H1 (cell line): ENCODE results near the gene NEK11. TPM values are rescaled to one million over a fixed set of nuclear protein-coding genes. Genes with fewer than 3 reads are reported as not detected.

Experiments used
- CTCF ChIA-PET: fragments of 300-600 bp; sonication (Branson Sonifier 250); formaldehyde crosslinking; loops from one replicate; lab custom pipeline; 2021; ENCODE audit not compliant: partially characterized antibody; lab: Charles Lee
- POLR2A ChIA-PET: fragments of 300-600 bp; sonication (Branson Sonifier 250); formaldehyde crosslinking; loops from one replicate; lab custom pipeline; 2021; ENCODE audit warnings: inconsistent platforms; ENCODE audit not compliant: partially characterized antibody; lab: Charles Lee
- DNase-seq, 2 experiments: peaks; one replicate each; pipeline versions ENCODE4 v3.0.0 to v3.0.0-alpha.2; 2010 to 2022; ENCODE audit warnings: low spot score in 2 of 2, low read depth in 1 of 2, mixed read lengths in 1 of 2
- FAIRE-seq: peaks from 2 replicates; lab custom pipeline; 2011; peaks lifted over from hg19 to GRCh38; lab: Jason Lieb, UNC
- H2AFZ ChIP-seq: 2 replicates; pipeline ENCODE4 v1.8.1; 2012; ENCODE audit warnings: low read length, inconsistent platforms
- H2AK5ac ChIP-seq: 2 replicates; pipeline ENCODE4 v1.6.1; 2013; ENCODE audit warnings: low read depth, low read length
- H2BK120ac ChIP-seq: replicated peaks from 2 replicates; pipeline ENCODE3; 2013; ENCODE audit warnings: low read depth, low read length, inconsistent platforms
- H2BK12ac ChIP-seq: 2 replicates; pipeline ENCODE4 v1.6.1; 2013; ENCODE audit warnings: low read depth, low read length
- H2BK15ac ChIP-seq: 2 replicates; pipeline ENCODE4 v1.6.1; 2013; ENCODE audit warnings: low read length
- H2BK20ac ChIP-seq: 2 replicates; pipeline ENCODE4 v1.6.1; 2013; ENCODE audit warnings: low read length
- H2BK5ac ChIP-seq: 2 replicates; pipeline ENCODE4 v1.6.1; 2013; ENCODE audit warnings: low read depth, low read length
- H3K14ac ChIP-seq: 2 replicates; pipeline ENCODE4 v1.6.1; 2013; ENCODE audit warnings: inconsistent platforms; ENCODE audit not compliant: insufficient read length
- H3K18ac ChIP-seq: 2 replicates; pipeline ENCODE4 v1.6.1; 2013; ENCODE audit warnings: low read length; ENCODE audit errors: extremely low read depth
- H3K23ac ChIP-seq: 2 replicates; pipeline ENCODE4 v1.6.1; 2013; ENCODE audit warnings: inconsistent platforms; ENCODE audit not compliant: insufficient read length
- H3K23me2 ChIP-seq: 2 replicates; pipeline ENCODE4 v1.6.1; 2013; ENCODE audit warnings: low read depth, low read length
- H3K27ac ChIP-seq: 2 replicates; pipeline ENCODE4 v1.6.1; 2011; ENCODE audit warnings: low read depth, low read length, inconsistent platforms
- H3K27me3 ChIP-seq, 4 experiments: replicated peaks in 1 of 4; 1 replicate in 1 of 4; 2 replicates in 3 of 4; pipeline versions ENCODE4 v1.6.1 to v1.8.1; 2011 to 2013; ENCODE audit warnings: low read length in 3 of 4, mild to moderate bottlenecking in 3 of 4, inconsistent platforms in 2 of 4, mixed read lengths in 2 of 4, moderate library complexity in 1 of 4; ENCODE audit not compliant: control insufficient read depth in 3 of 4, insufficient read depth in 3 of 4; ENCODE audit errors: extremely low read depth in 1 of 4
- H3K36me3 ChIP-seq, 4 experiments: 2 replicates each; pipeline versions ENCODE4 v1.6.1 to v1.8.1; 2011 to 2013; ENCODE audit warnings: mild to moderate bottlenecking in 4 of 4, low read length in 3 of 4, moderate library complexity in 2 of 4, control low read depth in 1 of 4, inconsistent platforms in 1 of 4; ENCODE audit not compliant: insufficient read depth in 4 of 4, control insufficient read depth in 2 of 4
- H3K4ac ChIP-seq: replicated peaks from 2 replicates; pipeline ENCODE3; 2013; ENCODE audit warnings: low read length, low read depth, mixed read lengths, inconsistent platforms; ENCODE audit not compliant: insufficient read length
- H3K4me1 ChIP-seq, 4 experiments: replicated peaks in 1 of 4; 1 replicate in 1 of 4; 2 replicates in 3 of 4; pipeline versions ENCODE4 v1.6.1 to v1.8.1; 2011 to 2013; ENCODE audit warnings: low read length in 3 of 4, inconsistent platforms in 2 of 4, mixed read lengths in 1 of 4; ENCODE audit not compliant: insufficient read depth in 4 of 4, control insufficient read depth in 3 of 4
- H3K4me2 ChIP-seq, 2 experiments: 2 replicates each; pipeline versions ENCODE4 v1.6.1 to v1.8.1; 2011 to 2013; ENCODE audit warnings: low read depth in 2 of 2, low read length in 2 of 2, control low read depth in 1 of 2, inconsistent platforms in 1 of 2, mild to moderate bottlenecking in 1 of 2; ENCODE audit not compliant: insufficient read depth in 1 of 2
- H3K4me3 ChIP-seq, 4 experiments: fragments of 200-600, 300-600 bp in 1 of 4; sonication (generic), shearing (Covaris generic), sonication (Bioruptor Twin) in 1 of 4; 2 replicates each; pipeline versions ENCODE4 v1.5.1 to v1.8.1; 2011 to 2016; ENCODE audit warnings: low read length in 4 of 4, low read depth in 3 of 4, control low read depth in 2 of 4, inconsistent platforms in 2 of 4, mild to moderate bottlenecking in 2 of 4, mixed read lengths in 1 of 4, moderate library complexity in 1 of 4; ENCODE audit not compliant: insufficient read depth in 2 of 4; ENCODE audit errors: extremely low read depth in 1 of 4
- H3K56ac ChIP-seq: replicated peaks from 2 replicates; pipeline ENCODE3; 2013; ENCODE audit warnings: low read depth, mild to moderate bottlenecking, mixed read lengths, low read length, inconsistent platforms; ENCODE audit not compliant: insufficient read length
- H3K79me1 ChIP-seq: 2 replicates; pipeline ENCODE4 v1.6.1; 2013; ENCODE audit warnings: low read depth, low read length, control low read depth
- H3K79me2 ChIP-seq, 2 experiments: 2 replicates each; pipeline versions ENCODE4 v1.6.1 to v1.8.1; 2012 to 2013; ENCODE audit warnings: low read length in 2 of 2, mild to moderate bottlenecking in 2 of 2, inconsistent platforms in 1 of 2; ENCODE audit not compliant: insufficient read depth in 2 of 2, control insufficient read depth in 1 of 2
- H3K9ac ChIP-seq, 4 experiments: replicated peaks in 1 of 4; 1 replicate in 1 of 4; 2 replicates in 3 of 4; pipeline versions ENCODE4 v1.6.1 to v1.8.1; 2011 to 2013; ENCODE audit warnings: low read depth in 3 of 4, low read length in 3 of 4, control low read depth in 2 of 4, mild to moderate bottlenecking in 2 of 4, moderate library complexity in 2 of 4, inconsistent platforms in 1 of 4; ENCODE audit errors: extremely low read depth in 1 of 4
- H3K9me3 ChIP-seq, 2 experiments: 2 replicates each; pipeline versions ENCODE4 v1.6.1 to v1.8.1; 2012 to 2013; ENCODE audit warnings: mild to moderate bottlenecking in 2 of 2, moderate library complexity in 2 of 2, control low read depth in 1 of 2, inconsistent platforms in 1 of 2, low read depth in 1 of 2, low read length in 1 of 2, mixed read lengths in 1 of 2; ENCODE audit not compliant: insufficient read depth in 2 of 2
- H4K20me1 ChIP-seq, 2 experiments: replicated peaks in 1 of 2; 2 replicates each; pipeline versions ENCODE3 to v1.8.1; 2011 to 2013; ENCODE audit warnings: inconsistent platforms in 2 of 2, low read length in 2 of 2, mild to moderate bottlenecking in 1 of 2; ENCODE audit not compliant: insufficient read depth in 2 of 2, control insufficient read depth in 1 of 2
- H4K5ac ChIP-seq: 2 replicates; pipeline ENCODE4 v1.6.1; 2013; ENCODE audit warnings: low read length, low read depth, mixed read lengths, inconsistent platforms; ENCODE audit not compliant: insufficient read length
- H4K8ac ChIP-seq: 2 replicates; pipeline ENCODE4 v1.8.0; 2013; ENCODE audit warnings: mild to moderate bottlenecking, moderate library complexity, low read length, inconsistent platforms; ENCODE audit not compliant: insufficient read depth; ENCODE audit errors: extremely low read depth
- H4K91ac ChIP-seq: replicated peaks from 2 replicates; pipeline ENCODE3; 2013; ENCODE audit warnings: low read length, mixed read lengths, inconsistent platforms; ENCODE audit not compliant: insufficient read length
- ASH2L ChIP-seq: fragments of 200-600, 300-600 bp; sonication (generic); IDR thresholded peaks from one replicate; pipeline ENCODE4 v1.7.1; 2017; ENCODE audit warnings: low read length
- EP300 ChIP-seq, 2 experiments: IDR thresholded peaks; 1 replicate in 1 of 2; 2 replicates in 1 of 2; pipeline ENCODE4 v1.6.1; 2011 to 2012; ENCODE audit warnings: low read depth in 2 of 2, low read length in 2 of 2, mild to moderate bottlenecking in 2 of 2, borderline replicate concordance in 1 of 2, inconsistent platforms in 1 of 2, moderate library complexity in 1 of 2
- JUND ChIP-seq: IDR thresholded peaks from 2 replicates; pipeline ENCODE4 v1.6.1; 2011; ENCODE audit warnings: mild to moderate bottlenecking, improper control_type of control experiment, low read length
- PHF8 ChIP-seq: fragments of 200-600 bp; sonication (generic); conservative IDR thresholded peaks from 2 replicates; pipeline ENCODE4 v1.7.1; 2012; ENCODE audit warnings: low read depth, mild to moderate bottlenecking, inconsistent platforms, low read length, moderate library complexity
- RAD21 ChIP-seq, 2 experiments: IDR thresholded peaks in 1 of 2; conservative IDR thresholded peaks in 1 of 2; 2 replicates each; pipeline ENCODE4 v1.6.1; 2011; ENCODE audit warnings: low read depth in 2 of 2, low read length in 2 of 2, improper control_type of control experiment in 1 of 2, inconsistent platforms in 1 of 2, mild to moderate bottlenecking in 1 of 2, moderate library complexity in 1 of 2
- RXRA ChIP-seq: IDR thresholded peaks from 2 replicates; pipeline ENCODE4 v1.6.1; 2011; ENCODE audit warnings: low read depth, mild to moderate bottlenecking, low read length, moderate library complexity; ENCODE audit not compliant: insufficient read depth
- SIRT6 ChIP-seq: IDR thresholded peaks from one replicate; pipeline ENCODE4 v1.7.1; 2012; ENCODE audit warnings: low read length, inconsistent platforms
- SRF ChIP-seq: IDR thresholded peaks from 2 replicates; pipeline ENCODE4 v1.6.1; 2011; ENCODE audit warnings: mild to moderate bottlenecking, low read depth, low read length, moderate library complexity
- ZNF274 ChIP-seq: IDR thresholded peaks from 2 replicates; pipeline ENCODE4 v1.7.0; 2012; ENCODE audit warnings: low read length, borderline replicate concordance; ENCODE audit errors: extremely low read depth
- WGBS, 2 experiments: shearing (Covaris generic) in 1 of 2; methylation state at CpG; one replicate each; pipeline versions ENCODE4 v1.1.6 to v1.1.7; 2013 to 2015; ENCODE audit warnings: low lambda C conversion rate in 2 of 2, mixed read lengths in 2 of 2, inconsistent platforms in 1 of 2, low coverage in 1 of 2, missing lambda C conversion rate in 1 of 2; ENCODE audit not compliant: insufficient replicate concordance in 2 of 2, insufficient coverage in 1 of 2, insufficient read length in 1 of 2; ENCODE audit errors: extremely low coverage in 1 of 2, missing lambda C conversion rate in 1 of 2; 5-methylcytosine and 5-hydroxymethylcytosine counted together
- polyA plus RNA-seq, 7 experiments: library from polyadenylated mRNA; depleted of rRNA in 3 of 7; stranded (reverse) in 5 of 7; unstranded in 2 of 7; fragments of >200 nt in 5 of 7; fragments of 200-250 nt in 2 of 7; gene quantifications; 1 replicate in 5 of 7; 2 replicates in 1 of 7; 4 replicates in 1 of 7; pipeline versions ENCODE4 v1.2.1 to v1.2.3, GENCODE V29; 2011 to 2013; ENCODE audit warnings: missing spikeins in 2 of 7, mixed read lengths in 2 of 7
- total RNA-seq: library from RNA; stranded (reverse); fragmentation: NEBNext Ultra II Directional; extraction: Animal tissue kit (Norgen Biotek cat#: 25700); gene quantifications from 2 replicates; pipeline ENCODE4 v1.2.1, GENCODE V29; 2021

The NEK11 gene
- total and polyA plus RNA-seq, 2 of the 8 experiments (the other 6 are each of a cell fraction or from before 2014, with no cell fraction given): 0.60 TPM; not detected in 1

- H3K27ac ChIP-seq: no peak overlapping the region
- POLR2A ChIA-PET: interaction anchor here (0.6 to 1.2 kb wide), 2 partner anchors 12 to 371 kb away, joined by 3 to 4 read pairs; no protein-coding TSS in a partner anchor
- no peaks in the 10 kb centered on the region for H3K27me3 ChIP-seq
- H3K36me3 ChIP-seq: peaks cover 0 to 27% (median 2%) of the 10 kb centered on the region in 4 experiments; a peak in 2 of 8 replicates
- no peak overlapping the region for H3K23ac ChIP-seq
- no peaks in the 10 kb centered on the region for H3K4me1 ChIP-seq
- no peak overlapping the region for H2BK20ac ChIP-seq
- H3K4me3 ChIP-seq: no peak overlapping the region
- no peak overlapping the region for H3K14ac ChIP-seq
- no peaks in the 10 kb centered on the region; a peak in 1 of 4 replicates for H3K79me2 ChIP-seq
- H2BK12ac ChIP-seq: no peak overlapping the region
- H2AFZ ChIP-seq: no peak overlapping the region
- no peak overlapping the region for H3K56ac ChIP-seq
- no peak for DNase-seq
- CTCF ChIA-PET: no interaction called here
- H3K9ac ChIP-seq: no peak overlapping the region
- no peaks in the 10 kb centered on the region for H3K79me1 ChIP-seq
- H4K5ac ChIP-seq: no peak overlapping the region
- H3K23me2 ChIP-seq: no peaks in the 10 kb centered on the region
- no peak overlapping the region for H2BK5ac ChIP-seq
- WGBS, 2 experiments: 80% methylated on average over 1 of the region's 1 CpG; no CpG with 5 or more reads in 1 of the 2 experiments
- no peak overlapping the region for H4K91ac ChIP-seq
- FAIRE-seq: no peak
- no peak overlapping the region for H3K18ac ChIP-seq
- no peak overlapping the region for H2AK5ac ChIP-seq
- H3K4ac ChIP-seq: no peak overlapping the region
- H4K20me1 ChIP-seq: no peaks in the 10 kb centered on the region
- H2BK15ac ChIP-seq: no peak overlapping the region
- H3K4me2 ChIP-seq: no peak overlapping the region
- H4K8ac ChIP-seq: no peak overlapping the region
- H2BK120ac ChIP-seq: no peak overlapping the region
- no peaks in the 10 kb centered on the region for H3K9me3 ChIP-seq
- no peak for TF ChIP-seq ASH2L
- TF ChIP-seq RXRA: no peak
- no peak for TF ChIP-seq PHF8
- no peak for TF ChIP-seq SRF
- TF ChIP-seq EP300 (IDR thresholded peaks at IDR 0.05; ENCODE audit: borderline replicate concordance in 1 of 2, low read depth in 2 of 2, low read length in 2 of 2): no peak
- no peak for TF ChIP-seq JUND
- TF ChIP-seq SIRT6: no peak
- no peak for TF ChIP-seq ZNF274
- TF ChIP-seq RAD21 (IDR thresholded peaks at IDR 0.05 in 1 of 2, conservative IDR thresholded peaks at IDR 0.05 in 1 of 2; ENCODE audit: low read depth in 2 of 2, low read length in 2 of 2): no peak
Observed at GRCh38 chr3:131008326-131008725, 18.4 kb upstream of the NEK11 start.
